HG02870 (cell line): ENCODE results near the gene MRI1.
"Not testable (repeated sequence)": the region's sequence is repeated elsewhere in the genome, so short reads cannot be mapped to it uniquely, and the experiment has no call there.

Experiments used
- ATAC-seq: cut with Tn5 transposase; IDR thresholded peaks from one replicate; pipeline ENCODE4 v1.9.1; 2021; ENCODE audit warnings: mild to moderate bottlenecking, moderate library complexity; ENCODE audit not compliant: unreplicated experiment

MRI1 gene

GRCh38 chr19:13764101-13764807, at the start of gene MRI1:
MRI1 (plus strand) TSS chr19:13764522; CDS start chr19:13764589, 67 bp downstream.
- peak; percentile 57 for ATAC-seq

GRCh38 chr19:13717194-13717643, 47.1 kb upstream of the MRI1 start:
- no peak for ATAC-seq

GRCh38 chr19:13718733-13719132, 45.6 kb upstream of the MRI1 start:
- no peak for ATAC-seq

- ATAC-seq: no peak
These were observed 42.2 kb upstream of the MRI1 start for GRCh38 chr19:13722146-13722545.

GRCh38 chr19:13723206-13723605, 41.1 kb upstream of the MRI1 start:
- no peak for ATAC-seq

- no peak for ATAC-seq
These were observed 38.0 kb upstream of the MRI1 start for GRCh38 chr19:13726323-13726722.

- ATAC-seq: no peak
These were observed 36.5 kb upstream of the MRI1 start for GRCh38 chr19:13727798-13728197.

GRCh38 chr19:13729859-13730258, 34.5 kb upstream of the MRI1 start:
- no peak for ATAC-seq

GRCh38 chr19:13731147-13731964, 33.0 kb upstream of the MRI1 start:
- ATAC-seq: peak; percentile 94

GRCh38 chr19:13732337-13732736, 32.0 kb upstream of the MRI1 start:
- no peak for ATAC-seq

- no peak for ATAC-seq
These were observed 29.6 kb upstream of the MRI1 start for GRCh38 chr19:13734751-13735150.

- ATAC-seq: no peak
These were observed 26.2 kb upstream of the MRI1 start for GRCh38 chr19:13738073-13738472.

GRCh38 chr19:13741893-13742292, 22.4 kb upstream of the MRI1 start:
- ATAC-seq: no peak

- ATAC-seq: no peak
These were observed 21.6 kb upstream of the MRI1 start for GRCh38 chr19:13742756-13743155.

- no peak for ATAC-seq
These were observed 20.1 kb upstream of the MRI1 start for GRCh38 chr19:13744174-13744573.

GRCh38 chr19:13747098-13747453, 17.2 kb upstream of the MRI1 start:
- ATAC-seq: no peak

GRCh38 chr19:13748169-13748828, 16.0 kb upstream of the MRI1 start:
- ATAC-seq: no peak

GRCh38 chr19:13751436-13751835, 12.9 kb upstream of the MRI1 start:
- ATAC-seq: no peak

- ATAC-seq: not testable (repeated sequence)
These were observed 10.7 kb upstream of the MRI1 start for GRCh38 chr19:13753622-13754021.

- no peak for ATAC-seq
These were observed 8.1 kb upstream of the MRI1 start for GRCh38 chr19:13756210-13756609.
